RPMI7951 (cell line): ENCODE results near the gene MVB12B. TPM values are rescaled to one million over a fixed set of nuclear protein-coding genes. Genes with fewer than 3 reads are reported as not detected.

Experiments
- DNase-seq: peaks from one replicate; pipeline ENCODE4 v3.0.0-alpha.2; 2012; ENCODE audit warnings: low read depth
- total RNA-seq: library from RNA; depleted of rRNA; stranded (reverse); fragments of >200 nt; shearing (Covaris generic); gene quantifications from 2 replicates; pipeline ENCODE4 v1.2.3, GENCODE V29; 2014

Gene MVB12B
- total RNA-seq, 1 experiment from 2014 or later: 2.2 TPM

DNA sequence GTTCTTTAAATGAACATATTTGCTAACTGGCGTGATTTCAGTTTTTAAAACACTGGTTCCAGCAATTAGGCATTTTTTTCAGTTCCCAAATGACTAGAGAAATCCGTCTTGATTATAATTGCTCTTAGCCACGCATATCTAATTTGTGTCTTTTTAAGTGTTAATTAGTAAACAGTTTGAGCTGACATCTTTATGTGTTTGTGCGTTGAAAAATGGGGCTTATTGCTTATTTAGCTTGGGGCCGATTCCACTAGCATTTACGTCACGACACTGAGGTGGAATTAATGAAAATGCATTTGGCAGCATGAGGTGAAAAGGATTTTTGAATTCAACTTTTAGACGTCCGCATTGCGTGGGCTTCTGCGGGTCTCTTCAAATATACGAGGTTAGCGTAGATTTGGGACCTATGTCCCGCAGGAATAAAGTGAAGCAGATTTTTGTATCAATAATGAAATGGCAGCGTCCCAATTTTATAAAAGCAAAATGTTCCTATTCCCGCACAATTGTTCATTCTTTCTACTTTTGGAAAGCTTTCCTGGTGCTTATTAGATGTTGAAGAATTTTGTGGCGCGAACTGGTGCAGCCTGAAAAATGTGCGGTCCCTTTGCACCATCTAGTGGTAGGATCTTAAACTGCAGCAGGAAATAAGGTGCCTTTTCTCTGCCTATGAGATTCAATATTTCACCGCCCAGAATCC, 164.4 kb downstream of the MVB12B start:
- DNase-seq: peak; percentile 50

DNA sequence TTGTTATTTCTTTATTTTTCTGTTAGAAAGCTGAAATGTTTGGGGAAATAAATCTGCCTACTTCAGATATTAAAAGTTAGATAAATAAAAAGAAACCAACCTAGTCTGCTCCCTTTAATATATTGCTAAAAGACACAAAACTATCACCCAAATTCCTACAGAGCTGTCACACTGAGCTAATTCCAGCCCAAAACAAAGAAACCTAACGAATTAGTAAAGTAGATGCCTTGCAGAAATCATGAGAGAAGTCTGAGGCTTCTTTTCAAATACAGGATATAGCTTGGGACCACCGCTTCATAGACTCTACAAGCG, 164.9 kb downstream of the MVB12B start:
- DNase-seq: no peak

DNA sequence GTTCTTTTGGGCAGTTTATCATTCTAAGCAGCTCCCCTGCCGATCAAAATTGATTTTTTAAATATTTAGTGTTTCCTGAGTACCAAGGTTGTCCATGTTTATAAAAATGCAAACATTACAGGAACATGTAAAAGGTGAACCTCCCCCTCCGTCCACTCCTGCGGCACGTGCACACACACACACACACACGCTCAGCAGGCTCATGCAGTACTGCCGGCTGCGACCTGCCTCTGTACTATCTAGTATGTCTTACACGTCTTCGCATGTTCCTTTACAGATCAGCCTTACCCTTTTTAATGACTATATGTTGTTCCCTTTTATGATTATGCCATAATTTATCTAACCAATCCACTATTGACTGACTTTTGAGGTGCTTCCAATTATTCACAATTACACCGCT, 165.3 kb downstream of the MVB12B start:
- DNase-seq: no peak

DNA sequence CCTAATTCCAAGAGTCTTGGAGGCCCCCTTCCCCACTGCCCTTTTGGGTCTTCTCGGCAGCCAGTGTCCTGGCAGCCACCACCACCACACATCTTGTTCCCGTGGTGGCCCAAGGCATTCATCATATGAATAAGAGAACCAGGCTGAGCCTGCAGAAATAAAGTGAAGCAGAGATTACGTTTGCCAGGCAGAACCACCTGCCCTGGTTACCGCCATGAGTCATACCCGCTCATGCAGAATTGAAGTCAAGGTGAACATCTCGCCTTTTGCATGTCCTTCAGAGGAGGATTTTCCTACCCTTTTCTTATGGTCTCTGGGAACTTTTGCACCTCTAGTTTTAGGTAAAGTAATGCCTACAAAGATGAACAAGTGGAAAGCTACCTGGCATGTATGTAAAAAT, 167.6 kb downstream of the MVB12B start:
- no peak for DNase-seq

DNA sequence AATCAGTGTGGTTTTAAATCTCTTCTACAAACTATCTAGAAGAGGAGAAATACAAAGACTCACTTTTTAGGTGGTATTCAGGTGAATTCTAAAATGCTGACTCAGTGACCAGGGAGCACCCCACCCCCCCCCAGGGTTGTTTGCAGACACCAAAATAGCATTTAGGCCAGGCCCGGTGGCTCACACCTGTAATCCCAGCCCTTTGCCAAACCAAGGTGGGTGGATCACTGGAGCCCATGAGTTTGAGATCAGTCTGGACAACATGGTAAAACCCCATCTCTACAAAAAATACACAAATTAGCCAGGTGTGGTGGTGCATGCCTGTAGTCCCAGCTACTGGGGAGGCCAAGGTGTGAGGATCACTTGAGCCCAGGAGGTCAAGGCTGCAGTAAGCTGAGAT, 168.1 kb downstream of the MVB12B start:
- no peak for DNase-seq

DNA sequence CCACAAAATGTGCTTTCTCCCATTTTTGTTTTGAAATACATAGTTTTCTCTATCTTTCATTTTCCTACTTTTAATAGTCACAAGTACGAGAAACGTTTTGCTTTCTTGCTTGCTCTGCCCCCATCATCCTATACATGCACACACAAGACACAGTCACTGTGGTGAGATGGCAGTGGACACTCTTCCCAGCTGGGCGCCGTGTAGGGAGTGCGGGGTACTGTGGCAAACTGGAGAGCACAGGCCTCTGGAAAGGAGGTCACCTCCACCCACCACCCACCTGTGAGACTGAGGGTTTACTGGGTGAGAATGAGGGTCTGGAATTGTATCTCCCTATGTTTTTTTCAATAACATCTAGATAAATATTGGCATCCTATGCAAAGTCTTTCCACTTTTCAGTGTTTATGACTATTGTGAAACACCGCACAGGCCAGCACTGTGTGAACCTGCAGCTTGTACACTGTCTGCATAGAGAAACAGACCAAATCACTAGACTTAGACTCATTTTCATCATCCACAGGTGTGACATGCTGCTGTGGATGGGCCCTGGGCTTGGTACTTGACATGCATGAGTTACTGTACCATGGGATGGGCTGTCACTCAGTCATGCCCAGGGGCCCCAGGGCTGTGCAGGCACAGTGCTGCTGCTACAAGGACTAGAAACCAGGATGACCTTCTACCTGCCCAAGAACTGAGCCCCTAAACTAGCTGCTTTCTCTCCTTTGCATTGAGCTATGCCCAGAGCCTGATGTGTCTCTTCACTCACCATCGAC, 169.0 kb downstream of the MVB12B start:
- no peak for DNase-seq

DNA sequence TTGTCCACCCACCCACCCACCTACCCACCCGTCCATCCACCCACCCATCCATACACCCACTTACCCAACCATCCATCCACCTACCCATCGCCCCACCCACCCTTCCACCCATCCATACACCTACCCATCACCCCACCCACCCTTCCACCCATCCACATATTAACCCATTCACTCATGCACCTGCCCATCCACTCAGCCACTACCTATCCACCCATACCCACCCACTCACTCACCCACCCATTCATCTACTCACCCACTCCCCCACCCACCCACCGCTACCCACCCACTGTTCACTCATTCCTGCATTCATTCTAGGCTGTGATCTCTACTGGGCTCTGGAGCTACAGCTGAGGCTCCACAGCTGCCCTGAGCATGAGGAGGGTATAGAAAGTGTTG, 169.6 kb downstream of the MVB12B start:
- no peak for DNase-seq

DNA sequence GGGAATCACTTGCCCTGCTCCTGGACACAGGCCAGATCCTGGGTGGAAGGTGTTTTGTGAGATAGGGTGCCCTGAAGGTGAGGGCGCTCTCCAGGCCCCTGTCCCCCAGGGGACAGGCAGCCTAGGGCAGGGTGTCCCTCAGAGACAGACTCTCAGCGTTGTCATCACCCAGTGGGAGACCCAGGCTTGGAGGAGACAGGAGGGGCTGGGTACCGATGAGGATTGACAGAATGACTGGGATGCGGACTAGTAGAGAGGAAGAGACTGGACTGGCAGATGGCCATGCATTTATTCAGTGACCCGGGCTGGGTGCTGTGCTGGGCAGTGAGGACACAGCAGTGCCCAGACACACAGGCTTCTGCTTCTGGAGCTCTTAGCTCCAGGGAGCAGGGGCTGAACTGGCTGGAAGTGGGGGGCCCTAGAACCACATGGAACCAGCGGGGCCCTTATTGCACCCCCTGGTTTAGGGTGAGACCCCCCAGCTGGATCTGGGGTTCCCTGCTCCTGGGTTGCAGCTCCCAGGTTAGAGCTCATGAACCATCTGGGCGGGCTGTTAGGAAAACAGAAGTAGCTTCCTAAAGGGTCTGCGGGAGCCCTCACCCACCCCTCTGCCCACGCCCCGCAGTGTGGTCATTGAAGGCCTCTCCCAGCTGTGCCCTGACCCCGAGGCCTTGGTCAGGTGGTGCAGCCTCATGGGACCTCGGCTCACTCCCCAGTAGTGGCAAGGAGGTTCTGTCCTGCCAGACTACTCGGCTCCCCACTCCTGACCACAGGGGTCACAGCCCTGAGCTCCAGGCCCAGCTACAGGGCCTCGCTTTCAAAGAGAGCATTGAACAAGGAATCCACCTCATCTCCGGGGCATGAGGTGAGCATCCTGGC, 170.4 kb downstream of the MVB12B start:
- DNase-seq: no peak

DNA sequence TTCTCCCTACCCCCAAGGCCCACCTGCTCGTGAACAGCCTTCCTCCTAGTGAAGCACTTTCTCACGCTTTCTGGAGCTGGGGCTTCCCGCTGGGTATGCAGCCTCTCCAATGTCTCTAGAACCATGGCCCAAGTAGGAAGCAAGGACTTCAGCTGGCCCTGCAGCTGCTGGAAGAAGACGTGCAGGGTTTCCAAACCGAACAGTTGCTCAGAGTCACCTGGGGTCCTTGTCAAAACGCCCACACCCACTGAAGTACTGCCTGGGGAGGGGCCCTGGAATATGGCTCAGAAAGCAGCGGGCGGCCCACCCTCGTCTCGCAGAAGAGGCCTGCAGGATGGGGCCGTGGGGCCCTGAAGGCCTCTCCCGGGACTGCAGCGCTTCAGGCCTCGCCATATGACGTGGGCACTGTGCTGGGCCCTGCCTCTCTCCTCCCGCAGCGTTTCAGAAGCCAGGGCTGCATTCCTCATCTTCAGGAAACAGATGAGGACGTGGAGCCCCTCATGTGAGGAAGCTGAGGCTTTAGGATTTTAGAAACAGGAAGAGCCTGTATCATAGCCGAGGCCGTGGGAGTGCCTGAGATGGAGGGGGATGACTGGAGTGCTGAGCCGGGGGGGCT, 171.1 kb downstream of the MVB12B start:
- DNase-seq: no peak

DNA sequence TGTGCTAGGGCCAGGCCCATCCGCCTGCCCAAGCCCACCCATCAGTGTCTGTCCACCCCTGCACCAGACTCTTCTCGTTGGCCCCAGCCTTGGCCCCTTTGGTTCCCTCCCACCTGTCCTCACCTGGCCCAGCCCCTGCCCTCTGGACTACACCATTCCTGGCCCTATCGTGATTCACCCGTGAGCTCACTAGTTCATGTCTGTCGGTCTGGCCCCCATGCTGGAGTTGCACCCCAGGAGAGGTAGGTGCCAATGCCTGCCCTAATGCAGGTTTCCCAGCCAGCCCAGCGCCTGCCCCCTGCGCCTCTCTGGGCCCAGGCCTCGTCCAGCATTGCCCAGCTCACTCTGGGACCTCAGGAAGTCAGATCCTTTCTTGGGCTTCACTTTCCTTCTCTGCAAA, 171.7 kb downstream of the MVB12B start:
- no peak for DNase-seq

DNA sequence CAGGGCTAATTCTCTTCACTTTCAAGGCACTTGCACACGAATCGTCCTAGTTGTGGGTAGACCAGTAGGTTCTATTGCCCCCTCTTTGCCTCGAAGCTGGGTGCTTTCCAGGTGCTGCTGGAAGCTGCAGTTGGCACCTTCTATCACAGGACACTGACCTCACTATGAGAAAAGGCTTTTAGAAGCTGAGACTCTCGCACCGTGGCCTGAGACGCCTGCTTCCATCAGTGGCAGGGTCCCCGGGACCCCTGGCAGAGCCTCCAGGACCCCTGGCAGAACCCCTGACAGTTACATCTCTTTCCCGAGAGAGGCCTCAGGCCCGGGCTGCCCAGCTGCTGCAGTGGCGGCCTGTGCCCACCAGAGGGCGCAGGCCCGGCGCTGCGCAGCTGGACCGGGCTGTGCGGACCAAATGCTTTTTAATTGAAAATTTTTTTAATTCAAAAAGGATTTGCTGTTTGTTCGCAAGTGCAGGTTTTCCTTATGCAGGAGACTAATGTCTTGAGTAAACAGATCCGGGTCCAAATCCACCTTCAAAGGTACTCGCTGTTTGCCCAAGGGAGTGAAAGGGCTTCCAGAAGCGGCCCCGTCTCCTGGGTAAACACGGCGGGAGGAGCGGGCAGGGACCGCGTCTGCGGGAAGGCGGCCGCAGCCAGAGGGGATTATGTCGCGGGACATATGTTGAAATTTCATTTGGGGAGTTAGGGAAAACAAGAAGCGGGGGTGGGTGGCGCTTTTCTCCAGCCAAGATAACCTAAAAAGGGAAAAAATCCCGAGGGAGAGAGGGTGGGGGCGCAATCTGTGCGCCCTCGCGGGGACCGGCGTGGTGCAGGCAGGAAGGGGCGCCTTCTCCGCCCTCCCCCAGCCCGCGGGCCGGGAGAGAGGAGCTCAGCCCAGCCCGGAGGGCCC, 172.6 kb downstream of the MVB12B start:
- peak; percentile 17 for DNase-seq

DNA sequence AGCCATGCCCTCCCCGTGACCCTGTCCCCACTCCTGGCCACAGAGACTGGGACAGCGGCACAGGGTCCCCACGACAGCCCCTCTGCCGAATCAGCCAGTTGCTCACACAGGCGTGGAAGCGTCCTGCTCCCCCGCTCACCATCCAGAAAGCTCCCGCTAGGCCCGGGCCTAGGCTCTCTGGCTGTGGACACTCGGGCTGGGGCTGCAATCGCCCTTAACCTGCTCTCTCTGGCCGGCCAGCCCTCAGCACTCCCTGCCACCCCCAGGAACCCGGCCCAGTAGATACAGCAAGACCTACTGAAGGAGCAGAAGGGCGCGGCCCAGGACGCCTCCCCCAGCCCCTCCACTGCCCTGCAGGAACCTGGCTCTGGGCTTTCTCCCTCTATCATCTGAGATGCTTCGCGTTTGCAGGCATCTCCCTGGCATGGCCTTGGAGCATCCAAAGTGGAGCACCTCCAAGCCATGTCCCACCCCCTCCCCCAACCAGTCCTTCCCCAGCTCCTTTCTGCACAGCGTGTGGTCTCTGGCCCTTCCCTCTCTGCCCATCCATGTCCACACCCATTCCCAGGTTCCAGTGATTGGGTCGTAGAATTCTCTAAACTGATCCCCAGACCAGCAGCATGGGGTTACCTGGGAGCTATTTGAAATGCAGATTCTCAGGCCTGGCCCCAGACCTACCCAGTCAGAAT, 173.4 kb downstream of the MVB12B start:
- no peak for DNase-seq

DNA sequence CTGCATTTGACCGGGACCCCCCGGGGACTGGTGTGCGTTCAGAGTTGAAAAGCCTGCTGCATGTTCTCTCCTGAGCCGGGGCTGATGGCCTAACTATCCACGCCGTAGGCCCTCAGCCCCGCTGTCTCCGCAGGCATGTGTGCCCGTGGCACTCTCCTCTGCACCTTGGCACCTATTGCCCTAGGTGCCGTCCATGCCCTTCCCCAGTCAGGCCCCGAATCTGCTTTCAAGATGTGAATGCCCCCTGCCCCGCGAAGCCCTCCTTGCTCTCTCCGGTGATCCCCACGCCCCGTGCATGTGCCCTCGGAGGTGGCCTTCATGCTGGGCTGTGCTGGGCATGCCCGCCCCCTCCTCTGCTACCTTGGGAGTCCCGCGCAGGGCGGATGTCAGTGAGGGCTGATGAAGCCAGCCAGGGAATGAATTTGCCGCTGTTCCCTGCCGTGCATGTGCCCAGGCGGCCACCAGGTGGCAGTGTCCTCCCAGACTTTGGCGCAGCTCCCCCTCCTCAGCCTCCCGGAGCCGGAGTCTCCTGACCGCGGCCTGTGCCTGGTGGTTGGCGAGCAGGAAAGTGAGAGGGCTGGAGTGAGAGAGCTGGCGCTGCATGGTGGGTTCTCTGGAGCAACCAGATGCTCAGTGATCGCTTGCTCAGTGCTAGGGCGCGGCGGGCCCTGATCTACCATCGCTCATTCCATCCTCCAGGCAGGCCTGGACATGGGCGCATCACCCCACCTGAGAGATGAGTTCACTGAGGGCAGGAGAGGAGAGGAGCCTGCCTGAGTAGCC, 174.2 kb downstream of the MVB12B start:
- peak; percentile 29 for DNase-seq

DNA sequence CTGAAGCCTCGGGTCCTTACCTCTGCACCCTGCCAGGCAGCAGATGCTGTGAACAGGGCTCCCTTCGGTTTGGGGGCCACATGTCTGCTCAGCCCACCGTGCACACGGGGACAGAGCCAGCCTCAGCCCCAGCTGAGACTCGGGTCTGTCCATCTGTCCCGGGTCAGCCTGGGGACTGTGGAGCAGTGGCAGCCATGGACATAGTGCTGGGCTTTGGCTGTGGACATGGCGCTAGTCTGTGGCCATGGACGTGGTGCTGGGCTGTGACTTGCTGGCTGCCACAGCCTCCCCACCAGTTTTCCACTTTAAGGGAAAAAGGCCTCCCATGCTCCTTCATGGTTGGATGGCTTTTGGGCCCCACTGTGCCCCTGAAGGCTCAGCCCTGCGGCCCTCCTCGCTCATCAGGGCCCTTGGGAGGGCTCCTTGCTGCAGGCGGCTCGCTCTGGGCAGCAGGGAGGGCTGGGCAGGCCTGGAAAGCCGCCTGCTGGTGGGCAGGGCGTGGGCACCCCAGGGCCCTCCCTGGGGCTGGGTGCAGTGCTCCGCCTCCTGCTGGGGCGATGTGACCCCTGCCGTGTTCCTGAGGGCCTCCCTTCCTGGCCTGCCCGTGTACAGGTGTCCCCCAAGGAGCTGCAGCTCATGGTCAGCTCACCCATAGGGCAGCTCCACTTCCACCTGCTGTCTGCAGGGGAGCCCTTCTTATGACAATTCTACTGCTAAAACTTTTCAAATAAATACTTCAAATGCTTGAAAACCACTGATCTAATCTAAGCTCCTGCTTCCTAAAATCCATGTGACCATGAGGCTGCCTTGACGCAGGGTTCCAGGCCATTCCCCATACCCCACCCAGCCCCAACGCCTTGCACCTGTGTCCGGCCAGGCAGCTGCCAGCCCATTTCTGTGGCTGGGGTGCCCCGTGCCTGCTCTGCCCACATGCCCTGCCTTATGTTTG, 175.0 kb downstream of the MVB12B start:
- no peak for DNase-seq

DNA sequence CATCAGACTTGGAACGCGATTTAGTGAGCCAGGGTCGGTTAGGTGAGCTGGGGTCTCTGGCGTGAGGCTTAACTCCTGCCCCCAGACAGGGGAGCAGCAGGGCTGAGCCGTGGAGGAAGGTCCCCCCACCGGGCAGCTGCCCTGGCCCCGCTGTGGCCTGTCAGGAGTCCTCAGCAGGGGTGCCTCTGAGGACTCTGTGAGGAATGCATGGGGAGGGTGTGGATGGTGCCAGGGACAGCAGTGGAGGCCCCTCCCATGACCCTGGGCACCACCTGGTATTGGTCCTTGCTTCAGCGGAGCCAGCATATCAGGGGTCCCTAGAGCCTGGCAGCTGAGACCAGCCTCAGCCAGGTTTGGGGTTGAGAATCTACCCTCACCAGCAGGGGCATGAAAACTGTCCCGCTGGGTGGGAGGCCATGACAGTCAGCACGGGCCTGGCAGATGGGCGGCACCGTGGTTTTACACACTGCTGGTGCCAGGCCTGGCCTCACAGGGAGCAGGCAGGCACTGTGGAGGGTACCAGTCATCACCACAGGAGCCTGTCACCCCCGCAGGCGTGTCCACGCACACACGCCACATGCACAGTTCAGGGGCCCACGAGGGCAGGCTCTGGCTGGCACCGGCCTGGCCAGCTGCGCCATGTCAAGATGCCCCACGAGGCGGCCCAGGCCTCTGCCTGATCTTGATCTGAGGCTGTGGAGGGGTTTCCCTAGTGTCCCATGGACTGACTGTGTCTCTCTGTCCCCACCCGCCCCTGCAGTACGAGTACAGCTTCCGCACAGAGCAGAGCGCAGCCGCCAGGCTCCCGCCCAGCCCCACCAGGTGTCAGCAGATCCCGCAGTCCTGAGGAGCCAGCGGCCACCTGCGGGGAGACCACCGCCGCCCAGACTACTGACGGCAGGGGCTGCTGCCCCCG, 176.0 kb downstream of the MVB12B start:
- no peak for DNase-seq

DNA sequence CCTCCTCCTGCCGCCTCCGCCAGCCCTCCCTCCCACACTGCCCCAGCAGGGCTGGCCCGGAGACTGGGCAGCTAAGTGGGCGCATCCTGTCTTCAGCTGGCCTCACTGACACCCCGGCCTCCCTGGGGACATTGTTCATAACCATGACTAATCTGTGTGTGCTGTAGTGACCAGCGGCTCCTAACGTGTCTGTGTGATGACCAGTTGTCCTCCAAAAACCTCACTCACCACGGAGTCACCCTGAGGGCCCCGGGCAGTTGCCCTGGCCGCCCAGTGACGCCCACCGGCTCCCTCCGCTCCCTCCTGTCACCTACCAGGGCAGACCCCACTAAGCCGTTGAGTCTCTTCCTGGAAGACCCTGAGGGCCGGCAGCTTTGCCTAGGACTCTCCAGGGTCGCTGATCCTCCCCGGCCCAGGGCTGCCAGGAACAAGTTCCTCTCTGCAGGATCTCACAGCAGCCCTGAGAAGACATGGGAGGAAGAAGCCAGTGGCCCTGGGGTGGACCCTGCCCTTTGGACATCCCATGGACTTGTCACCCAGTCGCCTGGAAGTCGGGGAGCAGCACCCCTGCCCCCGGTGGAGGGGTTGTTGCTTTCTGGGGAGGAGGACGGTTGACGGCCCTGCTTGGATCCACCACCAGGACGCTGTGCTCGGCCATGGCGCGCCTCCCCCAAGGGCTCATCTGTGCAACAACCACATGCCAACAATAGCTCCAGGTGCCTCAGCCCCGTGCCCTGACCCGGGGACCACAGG, 176.9 kb downstream of the MVB12B start:
- peak; percentile 56 for DNase-seq
